PC-9 (cell line): ENCODE results near the gene SLC12A3. TPM values are rescaled to one million over a fixed set of nuclear protein-coding genes. Genes with fewer than 3 reads are reported as not detected.

Source experiments
- BruUV-seq: library from RNA; stranded (reverse); fragments of 400-500 nt; replicated peaks from 2 replicates; lab custom pipeline; 2021; lab: Mats Ljungman, UMichigan
- CTCF ChIA-PET: fragments of 300-600 bp; sonication (Branson Sonifier 250); formaldehyde crosslinking; loops from one replicate; lab custom pipeline; 2022; ENCODE audit warnings: antibody characterized with exemption; lab: Charles Lee
- POLR2A ChIA-PET: fragments of 300-600 bp; sonication (Branson Sonifier 250); formaldehyde crosslinking; loops from one replicate; lab custom pipeline; 2022; ENCODE audit warnings: antibody characterized with exemption; ENCODE audit not compliant: unreplicated experiment; lab: Charles Lee
- DNase-seq, 2 experiments: peaks; one replicate each; pipeline versions ENCODE4 v3.0.0 to v3.0.0-alpha.2; 2015 to 2022; ENCODE audit warnings: mixed read lengths in 1 of 2
- H2AFZ ChIP-seq: fragments of 200-600 bp; sonication (generic); 2 replicates; pipeline ENCODE4 v1.8.1; 2017; ENCODE audit warnings: antibody characterized with exemption
- H3F3A ChIP-seq: fragments of 200-600 bp; sonication (generic); 2 replicates; pipeline ENCODE4 v1.8.1; 2017; ENCODE audit warnings: antibody characterized with exemption, mild to moderate bottlenecking, low read depth; ENCODE audit not compliant: insufficient read depth
- H3K27ac ChIP-seq: fragments of 200-600 bp; sonication (generic); 2 replicates; pipeline ENCODE4 v1.6.1; 2016; ENCODE audit warnings: mixed run types
- H3K27me3 ChIP-seq: fragments of 200-600 bp; sonication (generic); 2 replicates; pipeline ENCODE4 v1.6.1; 2016; ENCODE audit warnings: low read depth, mixed run types; ENCODE audit not compliant: insufficient read depth
- H3K36me3 ChIP-seq: fragments of 200-600 bp; sonication (generic); 2 replicates; pipeline ENCODE4 v1.6.1; 2016; ENCODE audit warnings: low read depth, mixed run types
- H3K4me1 ChIP-seq: fragments of 200-600 bp; sonication (generic); replicated peaks from 2 replicates; pipeline ENCODE4 v1.6.1; 2016; ENCODE audit warnings: mixed run types; ENCODE audit not compliant: insufficient read depth
- H3K4me2 ChIP-seq: fragments of 200-600 bp; sonication (generic); 2 replicates; pipeline ENCODE4 v1.6.1; 2017; ENCODE audit warnings: mixed run types
- H3K4me3 ChIP-seq: fragments of 200-600 bp; sonication (generic); 2 replicates; pipeline ENCODE4 v1.6.1; 2016; ENCODE audit warnings: mixed run types
- H3K79me2 ChIP-seq: fragments of 200-600 bp; sonication (generic); 2 replicates; pipeline ENCODE4 v1.6.1; 2017; ENCODE audit warnings: low read depth, mixed run types
- H3K9me2 ChIP-seq: fragments of 200-600 bp; sonication (generic); 2 replicates; pipeline ENCODE4 v1.8.1; 2017; ENCODE audit warnings: mild to moderate bottlenecking; ENCODE audit not compliant: insufficient read depth
- H3K9me3 ChIP-seq: fragments of 200-600 bp; sonication (generic); 2 replicates; pipeline ENCODE4 v1.8.1; 2016; ENCODE audit warnings: low read depth; ENCODE audit not compliant: insufficient read depth
- H4K20me1 ChIP-seq: fragments of 200-600 bp; sonication (generic); 2 replicates; pipeline ENCODE4 v1.8.1; 2017; ENCODE audit not compliant: insufficient read depth
- CTCF ChIP-seq: fragments of 200-600 bp; sonication (generic); conservative IDR thresholded peaks from 2 replicates; pipeline ENCODE4 v1.6.1; 2017; ENCODE audit warnings: mixed run types, antibody characterized with exemption, mild to moderate bottlenecking, moderate library complexity
- EZH2 ChIP-seq: fragments of 200-600 bp; sonication (generic); IDR thresholded peaks from 2 replicates; pipeline ENCODE4 v1.8.0; 2017; ENCODE audit warnings: antibody characterized with exemption, low read depth
- intact Hi-C: fragments of 100-400 bp; cut with micrococcal nuclease; formaldehyde crosslinking; loops from one replicate; pipeline ENCODE4 v1.10.0; 2022; ENCODE audit not compliant: unreplicated experiment
- total RNA-seq: library from RNA; stranded (reverse); gene quantifications from 2 replicates; pipeline ENCODE4 v1.2.3, GENCODE V29; 2021

The SLC12A3 gene
- total RNA-seq, 1 experiment from 2014 or later, result 0.26 TPM

GRCh38 chr16:56872863-56873391 is 7.9 kb downstream of the SLC12A3 start:
- H3K27ac ChIP-seq, result no peak overlapping the region
- no TSS peak for BruUV-seq
- TF ChIP-seq CTCF (no peak), EZH2 (no peak)
- peaks cover 7% of the 10 kb centered on the region; the same call in 1 of the 2 replicates for H3K4me1 ChIP-seq
- no peak overlapping the region for H3K4me3 ChIP-seq
- no peaks in the 10 kb centered on the region for H3K36me3 ChIP-seq
- intact Hi-C loops, result no loop called here
- no peaks in the 10 kb centered on the region for H3K9me3 ChIP-seq
- no peaks in the 10 kb centered on the region for H3K9me2 ChIP-seq
- H3K79me2 ChIP-seq, result no peaks in the 10 kb centered on the region
- H2AFZ ChIP-seq, result no peak overlapping the region
- POLR2A ChIA-PET, result no interaction called here
- H4K20me1 ChIP-seq, result no peaks in the 10 kb centered on the region
- H3K27me3 ChIP-seq, result no peaks in the 10 kb centered on the region
- H3K4me2 ChIP-seq, result no peak overlapping the region
- H3F3A ChIP-seq, result no peaks in the 10 kb centered on the region
- no peak for DNase-seq
- CTCF ChIA-PET, result no interaction called here

GRCh38 chr16:56874800-56875199 is 9.8 kb downstream of the SLC12A3 start:
- CTCF ChIA-PET, result no interaction called here
- H3K4me1 ChIP-seq, result peaks cover 7% of the 10 kb centered on the region; the same call in 1 of the 2 replicates

GRCh38 chr16:56876048-56876447 is 11.0 kb downstream of the SLC12A3 start:
- TF ChIP-seq CTCF (no peak), EZH2 (no peak)
- Histone ChIP-seq H3K36me3 (no peaks in the 10 kb centered on the region), H3K79me2 (no peaks in the 10 kb centered on the region), H3K27ac (no peak overlapping the region), H3K4me2 (no peak overlapping the region), H3K27me3 (no peaks in the 10 kb centered on the region), H3K4me3 (no peak overlapping the region), H3K9me3 (no peaks in the 10 kb centered on the region), H3K9me2 (no peaks in the 10 kb centered on the region), H3F3A (no peaks in the 10 kb centered on the region), H2AFZ (no peak overlapping the region), H4K20me1 (no peaks in the 10 kb centered on the region), H3K4me1 (0 out of 2 replicates have a peak, but pooled peaks cover 4% of the 10 kb centered on the region)
- CTCF ChIA-PET, result no interaction called here
- POLR2A ChIA-PET, result no interaction called here
- intact Hi-C loops, result no loop called here
- no peak for DNase-seq
- BruUV-seq, result no TSS peak

More at GRCh38 chr16:56874800-56875199, 9.8 kb downstream of the SLC12A3 start:
- DNase-seq, result peak in 1 of 2 experiments; percentile 17
- Histone ChIP-seq H3F3A (no peaks in the 10 kb centered on the region), H3K4me3 (no peak overlapping the region), H4K20me1 (no peaks in the 10 kb centered on the region), H3K79me2 (no peaks in the 10 kb centered on the region), H3K9me2 (no peaks in the 10 kb centered on the region), H3K27ac (no peak overlapping the region), H3K36me3 (no peaks in the 10 kb centered on the region), H3K9me3 (no peaks in the 10 kb centered on the region), H3K4me2 (no peak overlapping the region), H2AFZ (no peak overlapping the region), H3K27me3 (no peaks in the 10 kb centered on the region)
- no TSS peak for BruUV-seq
- TF ChIP-seq CTCF, result no peak
- no peak for TF ChIP-seq EZH2
- POLR2A ChIA-PET, result no interaction called here
- intact Hi-C loops, result no loop called here
